Stimulated activated CD8-positive, alpha-beta memory T cell treated with anti-CD3 and anti-CD28 coated beads, Interleukin-15, amount 100 ng/mL, for 24 hours (primary cell): ENCODE results near the gene SMTNL2.

Experiments used
- DNase-seq: peaks from one replicate; pipeline ENCODE4 v3.0.0-alpha.2; 2020; ENCODE audit warnings: low read depth

SMTNL2 gene

GRCh38 chr17:4584101-4584916 is at the start of gene SMTNL2:
TSS of gene SMTNL2 (plus strand) at chr17:4584529. CDS start at chr17:4584606, 77 bp downstream.
- no peak for DNase-seq

DNA sequence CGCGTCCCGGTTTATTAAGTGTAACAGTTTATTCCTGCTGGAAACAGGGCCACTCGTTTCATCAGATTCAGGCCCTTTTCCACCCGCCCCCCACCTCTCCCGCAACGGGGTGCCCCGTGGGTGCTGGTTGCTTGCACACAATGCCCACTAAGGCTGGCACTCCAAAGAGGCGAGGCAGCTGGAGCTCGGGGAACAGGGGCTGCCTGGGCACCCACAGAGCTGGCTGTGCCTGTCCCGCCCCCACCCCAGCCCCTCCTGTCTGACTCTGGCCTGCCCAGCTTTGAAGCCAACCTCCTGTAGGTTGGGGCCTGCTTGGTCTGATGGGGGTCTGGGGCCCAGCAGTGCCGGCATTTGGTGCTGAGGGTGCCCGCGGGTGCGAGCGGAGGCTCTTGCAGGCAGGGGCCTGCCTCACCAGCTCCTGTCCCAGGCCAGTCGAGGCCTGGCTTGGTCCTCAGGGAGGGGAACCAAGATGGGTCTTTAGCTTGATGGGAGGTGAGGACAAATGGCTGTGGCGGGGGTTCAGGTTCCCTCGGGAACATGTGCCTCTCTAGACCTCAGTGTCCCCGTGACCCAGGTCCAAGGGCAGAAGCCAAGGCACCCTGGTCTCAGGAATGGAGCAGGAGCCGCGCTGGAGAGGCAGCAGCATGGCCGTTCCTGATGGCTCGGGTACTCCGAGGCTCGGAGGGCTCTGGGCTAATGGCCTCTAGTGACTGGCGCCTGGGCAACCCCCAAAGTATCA is 49.2 kb upstream of the SMTNL2 start:
- no peak for DNase-seq

DNA sequence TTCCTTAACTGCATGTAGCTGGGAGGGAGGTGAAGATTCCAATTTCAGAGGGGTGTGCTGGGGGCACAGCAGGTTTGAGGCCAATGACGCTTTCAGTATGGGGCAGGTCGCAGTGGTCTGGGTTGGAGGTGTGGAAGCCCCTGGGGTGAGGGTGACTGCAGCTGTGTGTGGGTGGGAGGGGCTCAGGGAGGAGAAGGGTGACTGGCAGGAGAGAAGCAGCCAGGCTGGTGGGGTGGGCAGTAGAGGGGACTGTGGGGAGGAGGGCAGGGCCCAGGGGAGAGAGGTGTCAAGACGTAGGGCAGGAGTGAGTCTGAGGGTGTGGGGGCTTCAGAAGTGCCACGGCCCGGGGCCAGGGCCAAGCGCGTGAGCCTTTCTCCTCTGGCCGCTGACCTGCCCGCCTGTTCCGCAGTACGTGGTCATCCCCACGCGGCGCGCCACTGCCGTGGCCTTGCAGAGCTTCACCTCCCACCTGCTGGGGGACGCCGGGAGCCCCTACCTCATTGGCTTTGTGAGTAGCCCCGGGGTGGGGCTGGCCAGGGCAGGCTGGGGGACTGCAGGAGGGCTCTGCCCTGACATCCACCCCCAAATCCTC is 48.6 kb upstream of the SMTNL2 start:
- no peak for DNase-seq

GRCh38 chr17:4536259-4536741 is 48.0 kb upstream of the SMTNL2 start:
- DNase-seq, result no peak

GRCh38 chr17:4536742-4537411 is 47.5 kb upstream of the SMTNL2 start:
- DNase-seq, result no peak

DNA sequence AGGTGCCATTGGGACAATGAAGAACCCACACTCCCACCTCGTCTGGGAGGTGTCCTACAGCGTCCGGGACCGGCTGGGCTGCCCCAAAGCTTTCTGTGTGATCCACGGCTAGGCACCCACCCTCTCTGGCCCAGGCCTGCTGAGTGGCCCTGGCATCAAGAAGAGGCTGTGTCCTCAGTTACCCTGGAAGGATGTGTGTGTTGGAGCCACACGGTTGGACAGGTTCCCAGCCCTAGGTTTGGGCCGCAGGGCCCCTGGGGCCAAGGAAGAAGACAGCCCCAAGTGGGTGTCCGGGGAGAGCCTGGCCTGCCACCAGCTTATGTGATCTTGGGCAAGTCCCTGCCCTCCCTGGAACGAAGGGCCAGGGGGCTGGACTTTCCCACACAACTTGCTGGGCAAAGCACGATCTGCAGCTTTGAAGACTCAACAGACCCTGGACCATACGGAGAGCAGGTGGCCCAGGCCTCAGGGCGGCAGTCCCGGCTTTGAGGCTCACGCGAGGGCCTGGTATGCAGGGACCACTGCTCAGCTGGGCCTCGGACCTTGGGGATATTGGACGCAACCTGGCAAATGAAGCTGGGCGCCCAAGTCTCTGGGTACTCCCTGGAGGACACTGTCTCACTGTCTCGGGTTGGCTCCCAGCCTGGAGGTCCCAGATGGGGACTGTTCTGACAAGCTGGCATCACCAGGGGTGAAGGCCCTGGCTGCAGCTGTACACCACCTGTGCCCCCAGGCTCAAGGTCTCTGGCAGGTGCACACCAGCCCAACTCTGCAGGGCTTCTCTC is 46.7 kb upstream of the SMTNL2 start:
- DNase-seq, result no peak

GRCh38 chr17:4538236-4539002 is 45.9 kb upstream of the SMTNL2 start:
- DNase-seq, result no peak

DNA sequence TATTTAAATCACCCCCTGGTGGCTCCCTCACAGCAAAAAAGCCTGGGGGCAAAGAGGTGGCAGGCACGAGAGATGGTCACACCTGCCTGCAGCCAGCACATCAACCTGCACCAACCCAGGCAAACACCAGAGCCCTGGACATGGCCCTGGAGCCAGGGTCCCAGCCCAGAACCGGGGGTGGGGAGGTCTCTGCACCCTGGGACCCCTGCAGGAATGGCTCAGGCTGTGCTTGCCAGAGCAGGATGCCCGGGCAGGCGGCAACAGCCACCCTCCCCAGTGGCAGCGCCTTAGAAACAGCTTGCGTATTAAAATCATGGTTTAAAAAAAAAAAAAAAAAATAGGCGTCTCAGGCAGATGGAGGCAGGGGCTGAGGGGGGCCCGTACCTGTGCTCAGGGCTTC is 45.3 kb upstream of the SMTNL2 start:
- DNase-seq, result no peak

DNA sequence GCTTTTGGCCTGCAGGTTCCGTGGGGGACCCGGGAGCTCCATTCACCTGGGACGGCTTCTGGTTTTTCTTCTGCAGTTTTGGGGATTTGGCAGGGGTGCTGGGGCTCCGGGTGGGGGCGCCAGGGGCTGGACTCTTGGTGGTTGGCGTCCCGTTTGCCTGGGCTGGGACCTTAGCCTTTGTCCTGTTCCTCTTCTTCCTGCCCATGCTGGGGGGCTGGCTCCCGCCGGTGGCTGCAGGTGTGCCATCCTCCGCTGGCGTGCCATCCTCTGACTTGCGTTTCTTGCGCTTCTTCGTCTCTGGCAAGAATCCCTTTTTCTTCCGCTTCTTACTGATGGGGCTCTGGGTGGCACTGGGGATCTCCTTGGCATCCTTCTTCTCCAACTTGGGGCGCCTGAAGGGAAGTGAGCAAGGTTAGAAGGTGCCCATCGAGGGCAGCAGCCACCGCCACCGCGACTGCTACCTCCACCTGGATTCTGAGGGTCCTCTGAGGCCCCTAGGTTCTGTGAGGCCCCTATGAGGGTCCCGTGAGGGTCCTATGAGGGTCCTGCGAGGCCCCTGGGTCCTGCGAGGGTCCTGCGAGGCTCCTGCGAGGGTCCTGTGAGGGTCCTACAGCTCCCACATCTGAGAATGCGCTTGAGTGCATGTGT is 44.6 kb upstream of the SMTNL2 start:
- DNase-seq, result no peak

DNA sequence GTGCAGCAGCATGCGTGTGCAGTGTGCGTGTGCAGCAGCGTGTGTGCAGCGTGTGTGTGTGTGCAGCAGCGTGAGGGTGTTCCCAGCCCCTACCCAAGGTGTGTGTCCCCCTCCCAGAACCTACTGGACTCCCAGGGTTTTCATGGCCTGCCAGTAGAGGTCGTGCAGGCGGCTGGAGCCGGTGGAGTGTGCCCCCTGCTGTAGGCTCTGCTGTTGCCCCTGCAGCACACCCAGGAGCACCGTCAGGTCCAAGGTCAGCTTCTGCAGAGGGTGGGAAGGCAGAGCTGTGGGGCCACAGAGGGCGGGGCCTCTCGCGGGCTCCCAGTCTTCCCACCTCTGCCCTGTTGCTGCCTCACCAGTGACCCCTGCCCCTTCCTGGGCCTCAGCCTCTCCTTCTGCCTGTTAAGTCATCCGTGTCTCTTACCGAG is 44.1 kb upstream of the SMTNL2 start:
- DNase-seq, result no peak

DNA sequence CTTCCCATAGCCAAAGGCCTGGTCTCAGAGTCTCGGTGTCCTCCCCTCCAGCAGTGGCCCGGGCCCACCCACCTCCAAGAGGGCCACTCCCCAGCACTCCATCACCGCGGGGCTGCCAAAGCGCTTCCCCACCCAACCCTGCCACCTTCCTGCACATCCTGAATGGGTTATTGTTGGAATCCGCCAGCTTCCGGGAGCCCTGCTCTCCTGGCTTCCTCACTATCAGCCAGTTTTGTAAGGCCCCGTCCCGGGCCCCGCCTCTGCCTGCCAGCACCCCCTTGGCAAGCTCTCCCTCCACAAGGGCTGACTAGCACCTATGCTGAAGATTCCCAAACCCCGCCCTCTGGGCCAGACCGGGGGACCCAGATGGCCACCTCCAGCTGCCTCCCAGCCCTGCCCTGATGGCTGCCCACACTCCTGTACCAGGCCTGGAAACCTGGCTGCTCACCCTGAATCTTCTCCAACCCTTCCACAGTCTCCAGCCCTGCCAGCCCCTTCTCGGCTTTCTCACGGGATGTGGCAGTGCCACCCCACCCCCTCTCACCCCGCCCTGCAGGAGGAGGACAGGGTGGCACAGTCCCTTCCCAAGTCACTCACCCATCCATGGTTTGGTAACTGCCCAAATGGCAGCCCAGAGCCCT is 43.5 kb upstream of the SMTNL2 start:
- DNase-seq, result no peak

DNA sequence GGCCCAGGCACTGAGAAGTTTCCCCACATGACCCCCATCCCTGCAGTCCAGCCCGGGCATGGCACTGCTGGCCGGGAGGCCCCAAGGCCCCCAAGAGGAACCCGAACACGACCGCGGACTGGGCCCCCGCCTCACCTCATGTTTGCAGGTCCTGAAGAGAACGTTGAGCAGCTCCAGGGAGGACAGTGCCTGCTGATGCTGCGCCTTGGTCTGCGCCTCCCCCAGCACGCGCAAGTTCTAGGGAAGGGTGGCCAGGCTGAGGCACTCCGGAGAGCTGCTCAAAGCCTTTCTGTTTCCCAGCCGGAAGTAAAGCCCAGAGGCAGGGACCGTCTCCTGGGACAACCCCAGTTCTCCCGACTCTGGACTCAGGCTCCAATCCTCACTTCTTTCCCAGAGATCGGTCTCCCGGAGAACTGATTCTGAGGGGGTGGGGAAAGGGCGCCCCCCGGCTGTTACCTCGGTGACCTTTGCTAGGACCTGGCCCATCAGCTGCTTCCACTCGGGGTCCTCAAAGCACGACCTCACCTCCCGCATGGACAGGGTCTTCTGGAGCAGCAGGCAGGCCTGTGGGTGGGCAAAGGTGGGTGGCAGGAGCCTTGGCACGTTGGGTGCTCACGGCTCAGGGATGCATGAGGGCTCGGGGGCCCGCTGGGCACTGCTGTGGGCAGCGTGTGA is 42.9 kb upstream of the SMTNL2 start:
- no peak for DNase-seq

GRCh38 chr17:4542003-4542725 is 42.2 kb upstream of the SMTNL2 start:
- no peak for DNase-seq

DNA sequence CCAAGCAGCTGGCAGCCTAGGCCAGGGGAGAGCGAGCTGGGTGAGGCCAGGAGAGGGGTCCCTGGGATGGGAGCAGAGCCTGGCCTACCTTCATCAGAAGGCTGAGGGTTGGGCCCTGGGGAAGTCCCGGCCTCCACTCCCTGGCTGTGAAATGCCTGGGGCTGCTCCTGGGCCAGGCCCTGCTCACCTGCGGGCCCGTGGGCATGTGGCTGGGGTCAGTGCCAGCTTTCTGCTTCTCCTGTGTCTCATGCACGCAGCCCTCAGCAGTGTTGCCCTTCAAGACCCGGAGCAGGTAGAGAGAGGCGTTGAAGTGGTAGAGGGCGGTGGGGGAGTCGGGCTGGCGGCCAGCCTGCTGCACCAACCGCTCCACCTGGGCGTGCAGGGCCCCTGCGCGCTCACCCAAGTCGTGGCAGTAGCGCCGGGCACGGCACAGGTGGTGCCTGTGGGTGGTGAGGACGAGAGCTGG is 41.6 kb upstream of the SMTNL2 start:
- DNase-seq, result no peak

DNA sequence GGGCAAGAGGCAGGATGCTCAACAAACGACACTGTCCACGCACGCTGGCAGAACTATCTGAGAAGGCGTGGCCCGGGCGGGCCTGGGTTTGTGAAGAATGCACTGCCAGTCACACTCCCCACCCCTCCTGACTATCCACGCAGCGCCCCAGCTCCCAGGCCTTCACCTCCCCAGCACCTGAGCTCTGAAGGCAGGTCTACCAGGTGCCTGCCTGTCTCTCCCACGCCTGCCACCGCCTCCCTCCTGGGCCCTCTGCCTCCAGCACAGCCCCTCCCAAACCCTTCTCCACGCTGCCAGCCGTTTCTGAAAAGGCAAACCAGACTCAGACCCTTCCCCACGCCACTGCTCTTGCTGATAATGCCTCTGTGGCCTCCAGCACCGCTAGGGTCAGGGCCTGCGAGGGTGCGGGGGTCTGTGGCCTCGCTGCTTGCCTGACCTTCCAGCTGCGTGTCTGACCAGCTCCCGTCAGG is 40.7 kb upstream of the SMTNL2 start:
- DNase-seq, result no peak

DNA sequence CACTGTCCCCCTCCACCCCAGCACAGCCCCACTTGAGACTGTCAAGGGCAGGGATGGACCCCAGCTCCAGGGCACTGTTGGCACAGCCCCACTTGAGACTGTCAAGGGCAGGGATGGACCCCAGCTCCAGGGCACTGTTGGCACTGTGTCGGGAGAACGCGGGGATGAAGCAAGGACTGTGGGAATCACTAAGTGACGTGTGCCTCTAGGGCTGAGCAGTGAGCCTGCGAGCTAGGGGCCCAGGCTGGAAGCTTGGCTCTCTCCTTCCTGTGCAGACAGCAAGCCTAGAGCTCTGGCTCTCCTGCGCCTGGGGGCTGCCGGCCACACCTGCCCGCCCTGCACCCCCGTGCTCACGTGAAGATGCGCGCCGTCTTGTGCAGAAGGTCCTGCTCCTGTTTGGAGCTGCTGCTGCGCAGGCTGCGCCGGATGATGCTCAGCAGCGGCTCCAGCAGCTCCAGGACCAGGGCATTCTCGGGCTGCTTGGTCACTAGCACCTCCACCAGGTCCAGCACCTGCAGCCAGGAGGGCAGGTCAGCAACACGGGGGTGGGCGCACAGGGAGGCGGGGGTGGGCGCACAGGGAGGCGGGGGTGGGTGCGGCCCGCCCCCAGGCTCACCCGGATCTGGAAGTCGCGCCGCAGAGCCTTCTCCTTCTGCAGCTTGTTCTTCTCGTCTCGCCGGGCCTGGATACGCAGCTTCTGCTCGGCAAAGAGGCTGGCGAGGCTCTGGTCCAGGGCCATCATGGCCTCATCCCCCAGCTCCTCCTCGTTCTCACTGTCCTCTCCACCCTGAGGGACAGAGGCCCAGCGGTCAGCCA is 40.0 kb upstream of the SMTNL2 start:
- no peak for DNase-seq

DNA sequence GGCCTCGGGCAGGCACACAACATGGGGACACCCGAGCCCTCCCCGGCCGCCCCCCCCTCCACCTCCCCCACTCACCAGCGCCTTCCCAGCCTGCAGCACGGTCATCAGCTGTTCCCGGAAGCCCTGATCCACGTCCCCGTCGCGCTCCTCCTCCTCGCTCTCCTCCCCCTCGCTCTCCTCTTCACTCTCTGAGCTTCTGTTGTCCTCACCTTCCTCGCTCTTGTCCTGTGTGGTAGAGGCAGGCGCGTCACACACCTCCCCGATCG is 39.4 kb upstream of the SMTNL2 start:
- no peak for DNase-seq
